Ascending aorta (tissue), 2 donors: ENCODE data around the gene WFDC1. TPM values are rescaled to one million over a fixed set of nuclear protein-coding genes. Genes with fewer than 3 reads are reported as not detected.

Experiments used
- DNase-seq, 2 donors: peaks; one replicate each; pipeline ENCODE4 v3.0.0-alpha.2; 2019; ENCODE audit warnings: low spot score in 2 of 2
- H3K27ac ChIP-seq, 2 donors: fragments of 200-600 bp; sonication (generic); one replicate each; pipeline ENCODE4 v1.5.1; 2016 to 2017; ENCODE audit warnings: mild to moderate bottlenecking in 1 of 2
- H3K27me3 ChIP-seq: fragments of 200-600 bp; sonication (generic); one replicate; pipeline ENCODE4 v1.5.1; 2017
- H3K36me3 ChIP-seq, 2 donors: fragments of 200-600 bp; sonication (generic); one replicate each; pipeline ENCODE4 v1.5.1; 2016
- H3K4me1 ChIP-seq, 2 donors: fragments of 200-600 bp; sonication (generic); one replicate each; pipeline ENCODE4 v1.5.1; 2016 to 2017; ENCODE audit warnings: mild to moderate bottlenecking in 1 of 2
- H3K4me3 ChIP-seq, 2 donors: fragments of 200-600 bp; sonication (generic); one replicate each; pipeline ENCODE4 v1.5.1; 2016 to 2017; ENCODE audit warnings: mild to moderate bottlenecking in 1 of 2
- H3K9me3 ChIP-seq, 2 donors: fragments of 200-600 bp; sonication (generic); one replicate each; pipeline ENCODE4 v1.5.1; 2016
- intact Hi-C: fragments of 100-400 bp; cut with DNase I; formaldehyde crosslinking; loops from one replicate; pipeline ENCODE4 v1.15.1; 2023
- total RNA-seq: library from RNA; depleted of rRNA; stranded (reverse); fragments of >200 nt; gene quantifications from one replicate; pipeline ENCODE4 v1.1.0, GENCODE V29; 2016
- TF ChIP-seq, protein P1 (sequence below), 3 experiments: fragments of 200-600 bp in 2 of 3; fragments of 450-650 bp in 1 of 3; sonication (generic) in 2 of 3; IDR thresholded peaks; one replicate each; pipeline ENCODE4 v1.5.1; 2016 to 2019; ENCODE audit warnings: antibody characterized with exemption in 3 of 3, mild to moderate bottlenecking in 1 of 3, moderate library complexity in 1 of 3

Gene WFDC1
- total RNA-seq, 1 donor from 2014 or later = 126 TPM

DNA sequence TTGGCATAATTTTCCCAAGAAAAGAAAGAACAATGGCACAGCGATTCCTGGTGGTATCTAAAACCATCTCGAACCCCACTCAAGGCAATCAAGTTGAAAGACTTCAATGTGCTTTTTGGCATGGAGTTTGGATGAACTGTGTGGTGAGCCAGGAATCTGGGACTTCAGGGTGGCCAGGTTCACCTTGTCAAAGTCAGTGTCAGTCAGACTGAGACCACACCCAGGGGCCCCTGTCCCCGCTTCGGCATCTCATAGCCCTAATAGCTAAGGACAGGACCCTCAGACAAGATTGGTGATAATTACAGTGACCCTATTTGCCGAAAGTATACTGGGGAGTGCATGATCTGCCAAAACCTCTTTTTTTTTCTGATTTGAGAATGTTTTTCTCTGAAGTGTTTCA lies 25.8 kb downstream of the WFDC1 start:
- H3K27me3 ChIP-seq = no peaks in the 10 kb centered on the region
- TF ChIP-seq, protein P1, sequence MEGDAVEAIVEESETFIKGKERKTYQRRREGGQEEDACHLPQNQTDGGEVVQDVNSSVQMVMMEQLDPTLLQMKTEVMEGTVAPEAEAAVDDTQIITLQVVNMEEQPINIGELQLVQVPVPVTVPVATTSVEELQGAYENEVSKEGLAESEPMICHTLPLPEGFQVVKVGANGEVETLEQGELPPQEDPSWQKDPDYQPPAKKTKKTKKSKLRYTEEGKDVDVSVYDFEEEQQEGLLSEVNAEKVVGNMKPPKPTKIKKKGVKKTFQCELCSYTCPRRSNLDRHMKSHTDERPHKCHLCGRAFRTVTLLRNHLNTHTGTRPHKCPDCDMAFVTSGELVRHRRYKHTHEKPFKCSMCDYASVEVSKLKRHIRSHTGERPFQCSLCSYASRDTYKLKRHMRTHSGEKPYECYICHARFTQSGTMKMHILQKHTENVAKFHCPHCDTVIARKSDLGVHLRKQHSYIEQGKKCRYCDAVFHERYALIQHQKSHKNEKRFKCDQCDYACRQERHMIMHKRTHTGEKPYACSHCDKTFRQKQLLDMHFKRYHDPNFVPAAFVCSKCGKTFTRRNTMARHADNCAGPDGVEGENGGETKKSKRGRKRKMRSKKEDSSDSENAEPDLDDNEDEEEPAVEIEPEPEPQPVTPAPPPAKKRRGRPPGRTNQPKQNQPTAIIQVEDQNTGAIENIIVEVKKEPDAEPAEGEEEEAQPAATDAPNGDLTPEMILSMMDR (IDR thresholded peaks at IDR 0.05) = no peak
- no peak overlapping the region for H3K27ac ChIP-seq
- intact Hi-C loops = no loop called here
- no peak overlapping the region for H3K4me3 ChIP-seq
- peaks cover 0 to 5% of the 10 kb centered on the region in 2 donors for H3K9me3 ChIP-seq
- no peak for DNase-seq
- no peaks in the 10 kb centered on the region for H3K36me3 ChIP-seq
- no peaks in the 10 kb centered on the region for H3K4me1 ChIP-seq

DNA sequence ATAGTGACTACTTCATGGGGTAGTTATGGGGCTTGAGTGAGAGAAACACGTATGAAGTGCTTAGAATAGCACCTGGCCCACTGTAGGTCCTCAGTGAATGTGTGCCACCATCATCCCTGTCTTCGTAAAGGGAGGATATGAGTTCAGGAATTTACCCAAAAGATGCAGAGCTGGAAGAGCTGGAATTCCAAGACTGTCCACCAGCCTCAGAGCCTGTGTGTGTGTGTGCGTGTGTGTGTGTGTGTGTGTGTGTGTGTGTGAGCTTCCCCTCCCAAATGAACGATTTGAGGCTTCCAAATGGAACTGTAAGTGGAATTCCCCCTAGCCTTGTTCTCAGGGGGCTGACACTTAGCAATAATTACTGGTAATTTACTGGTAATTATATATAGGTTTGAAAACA lies 27.3 kb downstream of the WFDC1 start:
- no peaks in the 10 kb centered on the region for H3K36me3 ChIP-seq
- no peak overlapping the region for H3K4me3 ChIP-seq
- no peak for DNase-seq
- no peaks in the 10 kb centered on the region for H3K27me3 ChIP-seq
- H3K4me1 ChIP-seq = no peaks in the 10 kb centered on the region
- intact Hi-C loops = no loop called here
- H3K9me3 ChIP-seq = peaks cover 0 to 5% of the 10 kb centered on the region in 2 donors
- TF ChIP-seq, protein P1 (IDR thresholded peaks at IDR 0.05) = no peak
- no peak overlapping the region for H3K27ac ChIP-seq

DNA sequence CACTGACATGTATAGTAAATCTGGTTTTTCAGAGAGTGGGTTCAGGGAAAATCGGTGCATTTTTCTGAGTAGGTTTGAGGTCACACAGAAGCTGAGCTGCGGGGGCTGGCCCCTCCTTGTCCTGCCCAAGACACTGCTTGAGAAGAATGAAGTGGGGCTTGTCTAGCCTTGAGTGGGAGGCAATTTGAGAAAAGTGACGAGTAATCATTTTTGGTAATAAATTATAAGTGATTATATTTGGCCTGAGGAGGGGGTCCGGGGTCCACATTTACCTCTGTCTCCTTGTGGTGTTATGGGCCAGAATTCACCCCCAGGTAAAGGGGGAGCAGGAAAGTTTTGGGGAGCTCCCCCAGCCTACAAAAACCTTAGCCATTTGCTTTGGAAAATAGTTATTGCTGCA lies 28.1 kb downstream of the WFDC1 start:
- no peaks in the 10 kb centered on the region for H3K4me1 ChIP-seq
- H3K27ac ChIP-seq = no peak overlapping the region
- intact Hi-C loops = no loop called here
- TF ChIP-seq, protein P1 (IDR thresholded peaks at IDR 0.05) = no peak
- no peak for DNase-seq
- H3K4me3 ChIP-seq = no peak overlapping the region
- H3K27me3 ChIP-seq = no peaks in the 10 kb centered on the region
- peaks cover 0 to 3% of the 10 kb centered on the region in 2 donors for H3K9me3 ChIP-seq
- no peaks in the 10 kb centered on the region for H3K36me3 ChIP-seq

- Histone ChIP-seq H3K9me3 (no peaks in the 10 kb centered on the region), H3K27ac (no peak overlapping the region), H3K4me1 (no peaks in the 10 kb centered on the region), H3K36me3 (no peaks in the 10 kb centered on the region), H3K27me3 (no peaks in the 10 kb centered on the region), H3K4me3 (no peak overlapping the region)
- intact Hi-C loops = no loop called here
- TF ChIP-seq, protein P1 (IDR thresholded peaks at IDR 0.05) = no peak
- no peak for DNase-seq
Observed at GRCh38 chr16:84323606-84324005, 28.9 kb downstream of the WFDC1 start.

GRCh38 chr16:84324434-84325262 lies 30.0 kb downstream of the WFDC1 start:
- Histone ChIP-seq H3K36me3 (no peaks in the 10 kb centered on the region), H3K27ac (no peak overlapping the region), H3K27me3 (no peaks in the 10 kb centered on the region), H3K9me3 (no peaks in the 10 kb centered on the region), H3K4me1 (no peaks in the 10 kb centered on the region), H3K4me3 (no peak overlapping the region)
- TF ChIP-seq, protein P1 (IDR thresholded peaks at IDR 0.05) = no peak
- DNase-seq = no peak
- intact Hi-C loops = no loop called here
